OCI-LY1 (cell line): ENCODE data around the gene SSX3.
"Not testable (repeated sequence)": the region's sequence is repeated elsewhere in the genome, so short reads cannot be mapped to it uniquely, and the experiment has no call there.

Experiments
- H2AFZ ChIP-seq: fragments of 200-600 bp; sonication (generic), shearing (Covaris generic); 2 replicates; pipeline ENCODE4 v1.6.0; 2014; ENCODE audit warnings: antibody characterized with exemption, mild to moderate bottlenecking, low read length
- H3F3A ChIP-seq: fragments of 200-600 bp; sonication (generic), shearing (Covaris generic); 2 replicates; pipeline ENCODE4 v1.6.0; 2014; ENCODE audit warnings: mild to moderate bottlenecking, antibody characterized with exemption, low read length, moderate library complexity; ENCODE audit not compliant: insufficient read depth
- H3K27ac ChIP-seq: fragments of 200-600 bp; sonication (generic); 2 replicates; pipeline ENCODE4 v1.5.1; 2014; ENCODE audit warnings: low read length, mixed run types, mild to moderate bottlenecking, low read depth; ENCODE audit not compliant: poor library complexity, severe bottlenecking
- H3K27me3 ChIP-seq: fragments of 200-600 bp; sonication (generic); 2 replicates; pipeline ENCODE4 v1.6.0; 2014; ENCODE audit warnings: antibody characterized with exemption, mild to moderate bottlenecking, low read length, moderate library complexity; ENCODE audit not compliant: insufficient read depth
- H3K36me3 ChIP-seq: fragments of 200-600 bp; sonication (generic); 2 replicates; pipeline ENCODE4 v1.6.1; 2014; ENCODE audit warnings: mild to moderate bottlenecking, antibody characterized with exemption, low read length, moderate library complexity, mixed read lengths; ENCODE audit not compliant: insufficient read depth
- H3K4me1 ChIP-seq: fragments of 200-600 bp; sonication (generic); 2 replicates; pipeline ENCODE4 v1.5.1; 2014; ENCODE audit warnings: mild to moderate bottlenecking, low read length, moderate library complexity; ENCODE audit not compliant: insufficient read depth, severe bottlenecking
- H3K4me2 ChIP-seq: fragments of 200-600 bp; sonication (generic), shearing (Covaris generic); 2 replicates; pipeline ENCODE4 v1.6.1; 2014; ENCODE audit warnings: low read length
- H3K4me3 ChIP-seq: fragments of 200-600 bp; sonication (generic); 2 replicates; pipeline ENCODE4 v1.5.1; 2014; ENCODE audit warnings: low read length, low read depth, mild to moderate bottlenecking, mixed read lengths; ENCODE audit not compliant: poor library complexity, severe bottlenecking
- H3K79me2 ChIP-seq: fragments of 200-600 bp; shearing (Covaris generic); 2 replicates; pipeline ENCODE4 v1.6.1; 2016; ENCODE audit warnings: mixed run types, low read length, mixed read lengths; ENCODE audit not compliant: insufficient read depth
- H3K9ac ChIP-seq: fragments of 200-600 bp; sonication (generic), shearing (Covaris generic); 2 replicates; pipeline ENCODE4 v1.6.1; 2014; ENCODE audit warnings: mild to moderate bottlenecking, low read length, mixed read lengths
- H3K9me2 ChIP-seq: fragments of 200-600 bp; sonication (generic), shearing (Covaris generic); 2 replicates; pipeline ENCODE4 v1.6.1; 2014; ENCODE audit warnings: low read depth, mild to moderate bottlenecking, low read length, mixed read lengths
- H3K9me3 ChIP-seq: fragments of 200-600 bp; shearing (Covaris generic); 2 replicates; pipeline ENCODE4 v1.6.1; 2014; ENCODE audit warnings: low read length, mixed read lengths
- H4K20me1 ChIP-seq: fragments of 200-600 bp; sonication (generic), shearing (Covaris generic); 2 replicates; pipeline ENCODE4 v1.6.0; 2016; ENCODE audit warnings: mild to moderate bottlenecking, low read length; ENCODE audit not compliant: insufficient read depth

SSX3 gene, protein sequence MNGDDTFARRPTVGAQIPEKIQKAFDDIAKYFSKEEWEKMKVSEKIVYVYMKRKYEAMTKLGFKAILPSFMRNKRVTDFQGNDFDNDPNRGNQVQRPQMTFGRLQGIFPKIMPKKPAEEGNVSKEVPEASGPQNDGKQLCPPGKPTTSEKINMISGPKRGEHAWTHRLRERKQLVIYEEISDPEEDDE

DNA sequence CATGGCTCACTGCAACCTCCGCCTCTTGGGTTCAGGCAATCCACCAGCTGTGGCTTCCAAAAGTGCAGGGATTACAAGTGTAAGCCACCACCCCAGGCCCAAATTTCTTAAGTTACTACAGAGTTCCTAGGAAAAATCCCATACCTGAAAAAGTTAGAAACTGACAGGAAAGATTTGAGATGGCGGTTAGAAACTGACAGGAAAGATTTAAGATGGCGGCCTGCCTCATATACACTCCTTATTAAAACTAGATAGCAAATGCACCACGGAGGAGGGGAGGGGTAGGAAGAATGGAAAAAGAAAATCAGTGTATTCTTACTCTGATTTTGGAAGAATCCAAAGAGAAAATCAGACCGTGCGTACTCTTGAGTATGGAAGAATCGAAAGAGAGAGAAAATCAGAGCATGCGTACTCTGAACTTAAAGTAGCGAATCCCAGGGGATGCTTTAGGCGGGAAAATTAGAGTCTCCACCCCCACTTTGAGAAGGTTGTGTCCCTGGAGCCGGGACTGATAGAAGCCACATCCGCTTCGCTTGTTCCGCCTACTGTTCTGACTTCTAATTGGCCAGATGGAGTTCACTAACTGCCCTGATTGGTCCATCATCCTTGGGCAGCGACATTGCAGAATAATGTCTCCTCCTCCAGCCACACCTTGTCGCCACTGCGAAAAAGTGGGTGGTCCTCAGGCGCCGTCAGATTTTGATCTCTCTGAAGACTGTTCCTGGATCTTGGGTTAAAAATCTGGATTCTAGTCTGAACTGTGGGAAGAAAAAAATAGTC is at the start of gene SSX3:
SSX3 (minus strand) TSS at position 389 of the 780 bp plus-strand sequence. CDS start 1,454 bp downstream, outside the sequence.
- H3K27ac ChIP-seq, H3K9me3 ChIP-seq, H3K4me2 ChIP-seq, H3K36me3 ChIP-seq, H3K4me3 ChIP-seq, H3K9me2 ChIP-seq, H3K9ac ChIP-seq, H2AFZ ChIP-seq, H3K27me3 ChIP-seq, H3F3A ChIP-seq, H3K79me2 ChIP-seq, H4K20me1 ChIP-seq, H3K4me1 ChIP-seq: not testable (repeated sequence)

DNA sequence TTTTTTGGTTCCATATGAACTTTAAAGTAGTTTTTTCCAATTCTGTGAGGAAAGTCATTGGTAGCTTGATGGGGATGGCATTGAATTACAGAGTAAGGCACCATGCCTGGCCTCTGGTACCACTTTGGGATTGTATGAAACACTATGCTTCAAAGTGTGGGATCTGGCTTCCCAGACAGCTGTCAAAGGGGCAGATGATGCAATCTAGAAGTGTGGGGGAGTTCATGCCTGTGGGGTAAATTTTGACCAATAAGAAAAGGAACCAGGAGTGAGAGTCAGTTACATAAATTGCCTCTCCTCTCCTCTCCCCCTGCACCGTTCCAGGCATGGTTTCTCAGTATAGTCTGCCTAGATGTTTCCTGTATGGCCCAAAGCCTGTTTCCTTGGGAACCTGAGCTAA is 41.3 kb upstream of the SSX3 start:
- not testable (repeated sequence) for H4K20me1 ChIP-seq, H3K9ac ChIP-seq, H3K27me3 ChIP-seq, H3K4me2 ChIP-seq, H3F3A ChIP-seq, H3K4me1 ChIP-seq, H3K4me3 ChIP-seq, H3K79me2 ChIP-seq, H3K9me3 ChIP-seq, H3K9me2 ChIP-seq, H3K27ac ChIP-seq, H2AFZ ChIP-seq, H3K36me3 ChIP-seq

DNA sequence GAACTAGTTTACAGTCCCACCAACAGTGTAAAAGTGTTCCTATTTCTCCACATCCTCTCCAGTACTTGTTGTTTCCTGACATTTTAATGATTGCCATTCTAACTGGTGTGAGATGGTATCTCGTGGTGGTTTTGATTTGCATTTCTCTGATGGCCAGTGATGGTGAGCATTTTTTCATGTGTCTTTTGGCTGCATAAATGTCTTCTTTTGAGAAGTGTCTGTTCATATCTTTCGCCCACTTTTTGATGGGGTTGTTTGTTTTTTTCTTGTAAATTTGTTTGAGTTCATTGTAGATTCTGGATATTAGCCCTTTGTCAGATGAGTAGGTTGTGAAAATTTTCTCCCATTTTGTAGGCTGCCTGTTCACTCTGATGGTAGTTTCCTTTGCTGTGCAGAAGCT is 40.4 kb upstream of the SSX3 start:
- H3K79me2 ChIP-seq, H4K20me1 ChIP-seq, H3K27ac ChIP-seq, H3K4me2 ChIP-seq, H3K27me3 ChIP-seq, H3K9me2 ChIP-seq, H3K4me1 ChIP-seq, H3K9me3 ChIP-seq, H2AFZ ChIP-seq, H3F3A ChIP-seq, H3K36me3 ChIP-seq, H3K9ac ChIP-seq, H3K4me3 ChIP-seq: not testable (repeated sequence)

DNA sequence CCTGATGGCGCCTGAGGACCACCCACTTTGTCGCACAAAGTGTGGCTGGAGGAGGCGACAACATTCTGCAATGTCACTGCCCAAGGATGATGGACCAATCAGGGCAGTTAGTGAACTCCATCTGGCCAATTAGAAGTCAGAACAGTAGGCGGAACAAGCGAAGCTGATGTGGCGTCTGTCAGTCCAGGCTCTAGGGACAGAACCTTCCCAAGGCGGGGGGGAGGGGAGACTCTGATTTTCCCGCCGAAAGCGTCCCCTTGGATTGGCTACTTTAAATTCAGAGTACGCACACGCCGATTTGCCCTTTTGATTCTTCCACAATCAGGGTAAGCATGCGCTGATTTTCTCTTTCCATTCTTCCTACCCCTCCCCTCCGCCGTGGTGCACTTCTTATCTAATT is 26.7 kb upstream of the SSX3 start, which contains the start of gene SSX4:
SSX4 (plus strand) TSS at position 301 of the 400 bp plus-strand sequence. CDS start 515 bp downstream, outside the sequence.
- H3K36me3 ChIP-seq, H3K9me3 ChIP-seq, H3K79me2 ChIP-seq, H3K9ac ChIP-seq, H3K9me2 ChIP-seq, H3K27me3 ChIP-seq, H3K4me2 ChIP-seq, H4K20me1 ChIP-seq, H2AFZ ChIP-seq, H3K4me1 ChIP-seq, H3F3A ChIP-seq, H3K27ac ChIP-seq, H3K4me3 ChIP-seq: not testable (repeated sequence)

DNA sequence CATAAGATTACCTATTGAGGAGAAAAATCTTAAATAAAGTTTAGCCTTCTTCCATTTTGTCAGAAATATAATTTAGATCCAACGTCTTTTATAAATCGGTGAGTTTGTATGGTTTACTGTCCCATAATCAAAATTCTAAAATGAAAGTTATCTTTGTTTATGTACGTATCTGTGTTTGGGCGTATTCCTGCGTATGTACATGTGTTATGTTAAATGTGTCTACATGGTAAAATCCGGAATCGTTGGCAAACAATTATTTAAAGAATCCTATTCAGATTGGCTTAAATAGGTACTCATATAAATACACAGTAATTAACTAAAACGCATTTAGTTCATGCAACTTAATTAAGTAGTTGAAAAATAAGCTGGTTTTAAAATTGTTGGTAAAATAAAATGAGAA is 13.9 kb upstream of the SSX3 start:
- not testable (repeated sequence) for H3K4me1 ChIP-seq, H3K36me3 ChIP-seq, H3K9ac ChIP-seq, H3K9me2 ChIP-seq, H3K79me2 ChIP-seq, H2AFZ ChIP-seq, H3K4me2 ChIP-seq, H3F3A ChIP-seq, H3K27me3 ChIP-seq, H3K4me3 ChIP-seq, H3K27ac ChIP-seq, H4K20me1 ChIP-seq, H3K9me3 ChIP-seq

DNA sequence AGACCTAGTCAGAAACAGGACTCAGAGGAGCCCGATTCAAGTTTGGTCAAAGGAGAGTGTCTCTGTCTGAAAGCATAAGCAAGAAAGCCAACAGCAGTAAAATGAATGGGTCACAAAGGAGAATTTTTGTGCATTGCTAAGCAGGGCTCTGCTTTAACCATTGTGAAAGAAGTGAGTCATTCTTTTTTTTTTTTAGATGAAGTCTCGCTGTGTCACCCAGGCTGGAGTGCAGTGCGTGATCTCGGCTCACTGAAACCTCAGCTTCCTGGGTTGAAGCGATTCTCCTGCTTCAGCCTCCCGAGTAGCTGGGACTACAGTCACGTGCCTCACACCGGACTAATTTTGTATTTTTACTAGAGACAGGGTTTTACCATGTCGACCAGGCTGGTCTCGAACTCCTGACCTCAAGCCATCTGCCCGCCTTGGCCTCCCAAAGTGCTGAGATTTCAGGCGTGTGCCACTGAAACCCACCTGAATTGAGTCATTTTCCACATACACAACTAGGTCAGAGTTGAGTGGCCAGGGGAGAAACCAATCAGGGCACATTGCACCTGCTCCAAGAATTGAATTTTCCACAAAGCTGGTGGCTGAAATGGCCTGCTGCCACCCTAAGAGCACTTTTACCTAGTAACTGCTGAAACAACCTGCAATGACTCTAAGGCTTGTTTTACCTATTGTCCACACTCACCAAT is 11.4 kb upstream of the SSX3 start:
- not testable (repeated sequence) for H3K27me3 ChIP-seq, H3K36me3 ChIP-seq, H3F3A ChIP-seq, H3K9ac ChIP-seq, H3K27ac ChIP-seq, H3K4me2 ChIP-seq, H3K79me2 ChIP-seq, H3K9me2 ChIP-seq, H3K4me1 ChIP-seq, H4K20me1 ChIP-seq, H3K9me3 ChIP-seq, H2AFZ ChIP-seq, H3K4me3 ChIP-seq

DNA sequence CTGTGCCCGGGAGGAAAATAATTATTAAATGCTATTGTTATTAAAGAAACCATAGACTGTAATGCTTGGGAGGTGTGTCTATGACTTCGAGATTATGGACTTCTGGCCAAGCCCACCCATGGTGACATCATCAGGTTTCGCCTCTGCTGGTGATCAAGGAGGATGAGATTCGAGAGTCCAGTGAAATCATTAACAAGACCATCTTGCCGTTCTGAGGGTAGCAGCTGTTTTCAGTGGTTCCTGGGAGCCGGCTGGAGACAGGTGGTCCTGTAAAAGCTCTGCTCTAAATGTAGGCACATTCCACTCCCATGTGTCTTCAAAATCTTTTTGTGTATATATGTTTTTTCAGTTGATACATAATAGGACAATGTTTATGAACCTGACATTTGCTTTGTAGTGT is 2.8 kb upstream of the SSX3 start:
- H4K20me1 ChIP-seq, H3K9me2 ChIP-seq: not testable (repeated sequence)

More for the DNA sequence above, 2.8 kb upstream of the SSX3 start:
- not testable (repeated sequence) for H3K4me3 ChIP-seq, H3K4me1 ChIP-seq, H3K27ac ChIP-seq, H3K9ac ChIP-seq, H3K36me3 ChIP-seq, H3K9me3 ChIP-seq, H3F3A ChIP-seq, H3K27me3 ChIP-seq, H2AFZ ChIP-seq, H3K79me2 ChIP-seq, H3K4me2 ChIP-seq
